ENCODE data around the gene HSD11B1. TPM values are rescaled to one million over a fixed set of nuclear protein-coding genes. Genes with fewer than 3 reads are reported as not detected.

HSD11B1 gene
- total RNA-seq, 1 experiment from 2014 or later, result not detected

- TF ChIP-seq TCF7L2 (IDR thresholded peaks at IDR 0.05; ENCODE audit: low read depth, low read length), result no peak
- TF ChIP-seq REST (IDR thresholded peaks at IDR 0.05; ENCODE audit: insufficient read depth in 1 of 2, low read depth in 2 of 2, low read length in 1 of 2), result no peak
- no peak for TF ChIP-seq POLR2AphosphoS5 (IDR thresholded peaks at IDR 0.05; ENCODE audit: low read depth, low read length)
- no peak for TF ChIP-seq CTCF (IDR thresholded peaks at IDR 0.05)
- no peak for TF ChIP-seq SIN3A (IDR thresholded peaks at IDR 0.05; ENCODE audit: borderline replicate concordance, insufficient read depth, low read depth, low read length)
- CTCF ChIA-PET, result interaction anchor here (0.9 kb wide), 1 partner anchor 29 kb away, joined by 3 read pairs; no protein-coding TSS in a partner anchor
- Histone ChIP-seq H3K4me3 (ENCODE audit: low read depth in 2 of 2, low read length in 2 of 2) (no peak overlapping the region), H3K9me3 (ENCODE audit: control insufficient read depth, insufficient read depth, low read depth, low read length) (no peaks in the 10 kb centered on the region), H3K27ac (ENCODE audit: low read length) (no peak overlapping the region), H3K4me1 (ENCODE audit: control insufficient read depth, insufficient read depth, low read length) (no peaks in the 10 kb centered on the region), H3K36me3 (ENCODE audit: control insufficient read depth, insufficient read depth, low read length) (no peaks in the 10 kb centered on the region), H3K27me3 (ENCODE audit: control insufficient read depth, insufficient read depth, low read length) (peaks cover 4% of the 10 kb centered on the region; the same call in 1 of the 2 replicates)
- intact Hi-C loops (cut with micrococcal nuclease; ENCODE audit: unreplicated experiment), result no loop called here
- ATAC-seq, result no peak
- no TSS peak for BruUV-seq (replicated peaks)
- POLR2A ChIA-PET, result no interaction called here
- in situ Hi-C loops (cut with HindIII; ENCODE audit: low pct_unique_long_range_greater_than_20kb, low sequenced_read_pairs), result no loop called here
- no peak for DNase-seq (ENCODE audit: low read depth, low spot score)
These were observed 45.2 kb downstream of the HSD11B1 start for GRCh38 chr1:209749670-209750323.

GRCh38 chr1:209751627-209752231, 47.1 kb downstream of the HSD11B1 start:
- CTCF ChIA-PET, result no interaction called here
- TF ChIP-seq SIN3A (IDR thresholded peaks at IDR 0.05; ENCODE audit: borderline replicate concordance, insufficient read depth, low read depth, low read length) (no peak), TCF7L2 (IDR thresholded peaks at IDR 0.05; ENCODE audit: low read depth, low read length) (no peak), POLR2AphosphoS5 (IDR thresholded peaks at IDR 0.05; ENCODE audit: low read depth, low read length) (no peak), CTCF (IDR thresholded peaks at IDR 0.05) (no peak), REST (IDR thresholded peaks at IDR 0.05; ENCODE audit: insufficient read depth in 1 of 2, low read depth in 2 of 2, low read length in 1 of 2) (no peak)
- in situ Hi-C loops (cut with HindIII; ENCODE audit: low pct_unique_long_range_greater_than_20kb, low sequenced_read_pairs), result no loop called here
- intact Hi-C loops (cut with micrococcal nuclease; ENCODE audit: unreplicated experiment), result no loop called here
- H3K27ac ChIP-seq (ENCODE audit: low read length), result no peak overlapping the region
- DNase-seq (ENCODE audit: low read depth, low spot score) (no peak), ATAC-seq (no peak)
- no peaks in the 10 kb centered on the region for H3K9me3 ChIP-seq (ENCODE audit: control insufficient read depth, insufficient read depth, low read depth, low read length)
- no TSS peak for BruUV-seq (replicated peaks)
- no peaks in the 10 kb centered on the region for H3K4me1 ChIP-seq (ENCODE audit: control insufficient read depth, insufficient read depth, low read length)
- H3K27me3 ChIP-seq (ENCODE audit: control insufficient read depth, insufficient read depth, low read length), result peaks cover 1% of the 10 kb centered on the region; the same call in 1 of the 2 replicates
- POLR2A ChIA-PET, result no interaction called here
- H3K36me3 ChIP-seq (ENCODE audit: control insufficient read depth, insufficient read depth, low read length), result no peaks in the 10 kb centered on the region
- H3K4me3 ChIP-seq (ENCODE audit: low read depth in 2 of 2, low read length in 2 of 2), result no peak overlapping the region
